Islet of Langerhans (tissue), 1 donor: ENCODE data around the gene C16orf96.
"Not testable (repeated sequence)": the region's sequence is repeated elsewhere in the genome, so short reads cannot be mapped to it uniquely, and the experiment has no call there.

Experiments used
- FAIRE-seq: peaks from one replicate; lab custom pipeline; 2011; peaks lifted over from hg19 to GRCh38; lab: Jason Lieb, UNC

The C16orf96 gene

DNA sequence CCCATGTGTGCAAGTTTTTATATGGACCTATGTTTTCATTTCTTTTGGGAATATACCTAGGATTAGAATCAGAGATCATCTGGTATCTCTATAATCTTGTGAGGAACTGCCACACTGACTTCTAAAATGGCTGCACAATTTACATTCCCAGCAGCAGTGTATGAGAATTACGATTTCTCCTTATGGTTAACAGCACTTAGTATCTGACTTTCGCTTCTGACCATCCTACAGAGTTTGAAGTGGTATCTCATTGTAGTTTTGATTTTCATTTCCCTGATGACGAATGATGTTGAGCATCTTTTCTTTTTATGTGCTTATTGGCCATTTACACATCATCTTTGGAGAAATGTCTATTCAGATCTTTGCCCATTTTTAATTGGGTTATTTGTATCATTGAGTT lies 10.0 kb downstream of the C16orf96 start:
- FAIRE-seq: no peak

DNA sequence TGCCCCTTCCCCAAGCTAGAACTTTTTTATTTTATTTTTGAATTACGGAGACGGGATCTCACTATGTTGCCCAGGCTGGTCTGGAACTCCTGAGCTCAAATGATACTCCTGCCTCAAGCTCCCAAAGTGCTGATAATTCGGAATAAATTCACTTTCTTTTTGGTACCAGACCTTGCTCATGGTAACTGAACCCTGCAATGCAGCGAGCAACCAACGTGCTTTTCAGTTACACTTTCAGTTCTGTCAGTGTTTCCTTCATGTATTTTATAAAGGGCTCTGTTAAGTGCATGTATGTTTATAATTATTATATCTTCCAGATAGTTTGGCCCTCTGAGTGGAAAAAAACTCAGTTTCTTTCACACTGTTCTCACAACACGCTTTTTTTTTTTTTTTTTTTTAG lies 13.9 kb downstream of the C16orf96 start:
- FAIRE-seq: no peak

DNA sequence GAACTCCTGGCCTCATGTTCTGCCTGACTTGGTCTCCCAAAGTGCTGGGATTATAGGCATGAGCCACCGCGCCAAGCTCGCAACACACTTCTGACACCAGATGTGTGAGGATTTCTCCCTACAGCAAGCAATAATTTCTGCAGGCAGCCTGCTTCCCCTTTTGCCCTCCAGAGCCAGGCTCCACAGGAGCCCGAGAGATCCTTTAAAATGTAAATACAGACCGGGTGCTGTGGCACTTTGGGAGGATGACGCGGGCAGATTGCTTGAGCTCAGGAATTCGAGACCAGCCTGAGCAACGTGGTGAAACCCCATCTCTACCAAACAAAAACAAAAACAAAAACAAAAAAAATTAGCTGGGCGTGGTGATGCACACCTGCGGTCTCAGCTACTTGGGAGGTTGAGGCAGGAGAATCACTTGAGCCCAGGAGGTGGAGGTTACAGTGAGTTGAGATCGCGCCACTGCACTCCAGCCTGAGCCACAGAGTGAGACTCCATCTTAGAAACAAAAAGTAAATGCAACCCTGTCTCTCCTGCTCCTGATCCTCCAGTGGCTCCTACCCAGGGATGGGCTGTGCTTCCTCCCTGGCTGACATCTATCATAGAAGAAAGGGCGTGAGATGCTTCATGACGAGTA lies 14.7 kb downstream of the C16orf96 start:
- no peak for FAIRE-seq

DNA sequence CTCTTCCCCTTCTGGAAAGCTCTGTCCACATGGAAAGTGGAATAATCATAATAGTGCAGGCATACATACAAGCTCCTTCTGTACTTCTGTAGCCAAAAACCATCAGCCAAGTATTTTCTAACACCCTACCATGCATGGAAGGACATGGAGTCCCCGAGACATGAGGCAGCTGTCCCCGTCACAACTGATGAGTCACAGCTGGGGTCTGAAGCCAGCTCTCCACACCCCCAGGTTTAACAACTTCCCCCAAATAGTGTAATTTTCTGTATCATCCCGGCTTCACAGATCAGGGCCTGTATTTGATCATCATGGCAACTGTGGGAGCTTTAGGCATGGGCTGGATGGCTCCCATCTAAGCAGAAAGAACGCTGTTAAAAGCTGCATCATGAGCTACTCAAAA lies 16.6 kb downstream of the C16orf96 start:
- FAIRE-seq: no peak

DNA sequence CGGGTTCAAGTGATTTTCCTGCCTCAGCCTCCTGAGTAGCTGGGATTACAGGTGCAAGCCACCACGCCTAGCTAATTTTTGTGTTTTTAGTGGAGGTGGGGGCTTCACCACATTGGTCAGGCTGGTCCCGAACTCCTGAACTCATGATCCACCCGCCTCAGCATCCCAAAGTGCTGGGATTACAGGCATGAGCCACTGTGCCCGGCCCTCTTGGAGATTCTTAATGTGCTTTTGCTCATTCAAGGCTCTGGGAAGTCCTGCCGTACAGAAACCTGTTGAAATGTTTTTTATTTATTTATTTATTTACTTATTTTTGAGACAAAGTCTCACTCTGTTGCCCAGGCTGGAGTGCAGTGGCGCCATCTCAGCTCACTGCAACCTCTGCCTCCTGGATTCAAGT lies 17.8 kb downstream of the C16orf96 start:
- not testable (repeated sequence) for FAIRE-seq

DNA sequence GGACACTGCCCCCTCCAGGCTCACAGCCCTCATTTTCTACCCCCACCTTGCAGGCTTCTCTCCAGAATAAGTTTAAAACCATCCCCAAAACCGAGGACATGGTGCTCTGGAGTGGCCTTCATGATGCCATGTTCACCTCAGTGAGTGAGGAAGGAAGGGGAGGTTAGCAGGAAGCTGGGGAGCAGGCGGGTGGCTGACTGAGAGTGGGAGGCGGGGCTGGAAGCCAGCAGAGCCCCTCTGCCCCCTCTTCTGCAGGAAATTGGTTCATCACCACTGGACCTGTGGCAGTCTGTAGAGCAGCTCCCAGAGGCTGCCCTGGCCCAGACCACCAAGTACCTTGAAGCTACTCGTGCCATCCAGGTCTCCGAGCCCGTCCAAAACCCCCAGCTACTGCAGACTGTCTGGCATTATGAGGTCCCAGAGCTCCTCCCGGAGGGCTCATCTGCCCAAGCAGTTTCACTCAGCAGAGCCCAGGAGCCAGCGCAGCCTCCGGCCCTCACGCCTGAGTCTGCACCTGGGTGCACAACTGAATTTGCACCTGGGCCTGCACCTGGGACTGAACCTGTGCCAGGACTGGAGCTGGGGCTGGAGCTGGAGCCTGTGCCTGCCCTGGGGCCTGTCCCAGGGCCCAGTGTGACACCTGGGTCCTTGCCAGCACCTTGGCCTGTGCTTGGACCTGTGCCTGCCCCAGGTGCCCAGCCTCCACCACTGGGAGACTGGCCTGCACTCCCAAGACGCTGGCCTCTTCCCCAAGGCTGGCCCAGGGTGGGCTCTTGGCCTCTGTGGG lies 19.0 kb downstream of the C16orf96 start:
- FAIRE-seq: no peak

DNA sequence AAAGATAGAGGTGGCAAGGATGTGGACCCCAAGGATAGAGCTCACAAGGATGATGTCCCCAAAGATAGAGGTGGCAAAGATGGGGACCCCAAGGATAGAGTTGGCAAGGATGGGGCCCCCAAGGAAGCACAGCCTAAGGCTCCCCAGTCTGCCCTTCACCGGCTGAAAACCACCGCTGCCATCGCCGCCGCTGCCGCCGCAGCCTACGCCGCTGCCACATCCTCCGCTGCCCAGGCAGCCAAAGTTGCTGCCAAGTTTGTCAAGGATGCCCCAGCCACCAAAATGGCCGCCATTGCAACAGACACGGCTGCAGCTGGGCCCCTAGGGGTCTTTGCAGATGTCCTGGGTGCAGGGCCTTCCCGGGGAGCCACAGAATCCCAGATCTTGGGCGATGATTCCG lies 19.9 kb downstream of the C16orf96 start:
- no peak for FAIRE-seq

DNA sequence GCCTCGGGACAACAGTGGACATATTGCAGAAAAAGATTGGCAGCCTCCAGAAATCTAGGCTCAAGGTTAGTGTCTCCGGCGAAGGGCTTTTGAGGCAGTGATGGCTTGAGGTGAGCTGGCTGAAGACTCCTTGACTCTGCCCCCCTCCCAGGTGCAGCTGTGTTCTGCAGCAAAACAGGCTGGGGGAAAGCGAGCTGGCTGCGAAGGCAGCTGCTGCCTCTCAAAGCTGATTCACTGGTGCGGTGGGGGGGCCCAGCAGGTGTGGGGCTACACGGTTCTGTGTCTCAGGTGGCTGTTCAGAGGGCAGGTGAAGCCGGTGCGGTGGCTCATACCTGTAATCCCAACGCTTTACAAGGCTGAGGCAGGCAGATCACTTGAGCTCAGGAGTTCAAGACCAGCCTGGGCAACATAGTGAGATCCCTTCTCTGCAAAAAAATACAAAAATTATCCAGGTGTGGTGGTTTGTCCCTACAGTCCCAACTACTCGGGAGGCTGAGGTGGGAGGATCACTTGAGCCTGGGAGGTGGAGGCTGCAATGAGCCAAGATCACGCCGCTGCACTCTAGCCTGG lies 22.9 kb downstream of the C16orf96 start:
- FAIRE-seq: no peak

DNA sequence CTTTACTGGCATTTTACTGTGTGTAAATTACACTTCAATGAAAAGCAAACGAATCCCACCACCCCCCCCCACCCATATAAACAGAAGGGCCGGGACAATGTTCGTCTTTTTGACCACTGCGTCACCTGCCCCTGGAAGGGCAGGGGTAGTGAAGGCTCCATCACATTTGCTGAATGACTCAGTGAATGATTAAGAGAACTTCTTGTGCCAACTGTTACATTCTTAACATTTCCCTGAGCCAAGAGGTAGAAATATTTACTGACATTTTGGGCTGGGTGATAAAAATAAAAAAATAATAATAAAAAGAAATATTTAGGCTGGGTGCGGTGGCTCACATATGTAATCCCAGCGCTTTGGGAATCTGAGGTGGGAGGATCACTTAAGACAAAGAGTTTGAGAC lies 24.1 kb downstream of the C16orf96 start:
- FAIRE-seq: no peak

DNA sequence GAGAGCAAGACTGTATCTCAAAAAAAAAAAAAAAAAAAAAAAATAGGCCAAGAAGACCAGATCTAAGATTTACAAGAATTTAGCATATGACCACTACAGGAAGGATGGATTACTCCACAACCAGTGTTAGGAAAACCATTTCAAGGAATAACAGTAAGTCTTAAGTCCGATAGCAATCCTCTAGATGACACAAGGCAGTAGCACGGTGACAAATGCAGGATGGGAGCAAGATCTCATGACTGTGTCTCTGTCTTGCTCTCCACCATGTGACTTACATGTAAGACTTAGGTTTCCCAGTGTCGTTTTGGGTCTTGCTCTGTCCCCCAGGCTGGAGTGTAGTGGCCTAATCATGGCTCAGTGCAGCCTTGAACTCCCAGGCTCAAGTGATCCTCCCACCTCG lies 27.8 kb downstream of the C16orf96 start:
- no peak for FAIRE-seq

DNA sequence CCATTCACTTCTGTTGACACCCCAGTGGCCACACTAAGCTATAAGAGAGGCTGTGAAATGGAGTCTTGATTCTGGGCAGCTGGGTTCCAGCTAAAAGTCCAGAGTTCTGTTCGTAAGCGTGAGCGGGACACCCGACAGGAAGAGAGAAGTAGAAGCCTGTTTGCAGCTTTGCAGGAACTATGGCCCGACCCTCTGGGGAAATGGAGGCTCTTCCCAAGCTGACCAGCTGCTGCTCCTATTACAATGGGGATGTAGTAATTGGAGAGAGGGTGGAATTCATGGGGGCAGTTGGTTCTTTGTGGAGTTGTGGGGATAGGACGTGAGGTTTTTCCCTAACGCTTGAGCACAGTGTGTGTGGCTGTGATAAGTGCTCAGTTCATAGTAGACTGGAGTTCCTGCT lies 30.2 kb downstream of the C16orf96 start:
- no peak for FAIRE-seq

DNA sequence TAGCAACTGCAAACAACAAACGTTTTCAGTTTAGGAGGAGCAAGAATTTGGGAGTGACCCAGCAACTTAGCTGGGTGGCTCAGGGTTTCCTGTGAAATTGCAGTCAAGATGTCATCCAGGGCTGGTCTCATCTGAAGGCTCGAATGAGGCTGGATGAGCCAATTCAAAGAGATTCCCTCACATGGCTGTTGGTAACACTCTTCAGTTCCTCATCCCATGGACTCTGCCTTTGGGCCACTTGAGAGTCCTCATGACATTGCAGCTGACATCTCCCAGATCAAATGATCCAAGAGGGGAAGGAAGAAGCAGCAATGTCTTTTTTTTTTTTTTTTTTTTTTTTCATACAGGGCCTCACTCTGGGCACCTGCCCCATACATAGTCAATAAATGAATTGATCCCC lies 32.2 kb downstream of the C16orf96 start:
- FAIRE-seq: no peak

DNA sequence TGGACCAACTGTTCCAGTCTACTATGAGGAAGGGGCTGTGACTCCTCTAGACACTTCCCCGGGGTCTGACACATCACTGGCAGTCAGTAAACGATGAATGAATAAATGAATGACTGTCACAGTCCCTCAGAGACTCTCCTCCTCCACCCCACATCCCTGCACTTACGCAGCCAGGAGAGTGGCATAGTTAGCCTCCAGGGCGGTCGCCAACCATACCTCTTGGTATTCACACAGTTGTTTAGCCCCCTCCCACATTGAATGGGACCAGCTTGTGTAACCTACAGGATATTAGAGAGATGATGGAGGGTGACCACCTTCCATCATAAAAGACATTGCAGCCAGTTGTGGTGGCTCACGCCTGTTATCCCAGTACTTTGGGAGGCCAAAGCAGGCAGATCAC lies 32.8 kb downstream of the C16orf96 start:
- no peak for FAIRE-seq

DNA sequence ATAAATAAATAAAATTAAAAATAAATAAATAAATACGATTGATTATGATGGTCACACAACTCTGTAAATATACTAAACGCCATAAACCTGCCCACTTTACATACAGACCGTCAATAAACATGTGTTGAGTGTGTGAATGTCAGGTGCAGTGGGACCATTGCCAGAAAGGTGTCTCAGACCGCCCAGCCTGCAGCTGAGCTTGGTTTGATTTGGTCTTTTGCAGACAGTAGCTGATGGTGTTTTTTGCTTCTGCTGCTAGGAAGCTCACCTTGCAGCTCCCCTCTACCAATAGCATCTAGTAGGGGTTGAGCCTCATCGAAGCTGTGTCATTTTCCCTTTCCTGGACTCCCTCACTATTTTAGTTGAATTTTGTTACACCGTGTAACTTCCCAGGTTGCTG lies 35.1 kb downstream of the C16orf96 start:
- no peak for FAIRE-seq

DNA sequence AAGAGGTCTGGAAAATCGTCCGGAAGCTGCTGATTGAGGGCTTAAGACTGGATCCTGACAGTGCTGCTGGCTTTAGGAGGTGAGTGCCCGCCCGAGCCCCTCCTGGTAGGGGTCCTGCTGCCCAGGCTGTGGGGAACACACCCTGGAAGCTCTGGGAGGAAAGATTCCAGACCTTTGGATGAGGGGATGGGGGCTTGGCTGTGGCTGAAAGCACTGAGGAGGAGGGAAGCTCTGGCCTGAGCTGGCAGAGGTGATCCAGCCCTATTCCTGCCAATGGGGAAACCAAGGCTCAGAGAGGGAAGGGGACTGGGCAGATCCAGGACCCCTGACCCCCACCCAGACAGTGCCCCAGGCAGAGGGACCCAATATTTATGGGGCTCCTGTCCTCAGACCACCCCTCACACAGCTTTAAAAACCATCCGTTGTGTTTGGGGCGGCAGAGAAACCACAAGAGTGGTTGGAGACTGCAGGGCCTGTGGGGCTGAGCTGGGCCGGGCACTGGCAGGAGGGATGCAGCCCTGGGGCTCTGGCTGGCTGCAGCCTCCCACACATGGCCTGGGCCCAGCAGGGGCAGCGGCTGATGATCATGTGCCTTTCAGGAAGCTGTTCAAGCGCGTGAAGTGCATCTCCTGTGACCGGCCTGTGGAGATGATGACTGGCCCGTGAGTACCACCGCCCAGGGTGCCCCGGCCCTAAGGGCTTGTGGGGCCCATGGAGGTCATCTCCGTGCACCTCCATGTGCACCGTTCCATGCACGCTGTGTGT lies 35.7 kb downstream of the C16orf96 start:
- no peak for FAIRE-seq

DNA sequence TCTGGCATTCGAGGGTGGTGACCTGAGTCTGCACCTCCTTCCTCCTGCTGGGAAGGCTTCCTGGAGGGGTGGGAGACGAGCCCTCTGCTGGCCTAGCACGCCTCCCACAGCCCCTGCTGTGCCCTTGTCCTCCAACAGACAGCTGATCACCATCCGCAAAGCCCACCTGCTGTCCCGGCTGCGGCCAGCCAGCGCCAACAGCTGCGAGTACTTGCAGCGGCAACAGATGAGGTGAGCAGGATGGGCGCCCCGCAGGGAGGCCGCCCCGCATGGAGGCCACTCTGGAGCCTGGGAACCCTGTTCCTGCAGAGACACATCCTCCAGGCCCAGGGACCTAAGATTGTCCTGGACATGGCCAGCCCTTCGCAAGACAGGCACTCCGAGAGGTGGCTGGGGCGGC lies 36.9 kb downstream of the C16orf96 start:
- FAIRE-seq: no peak

DNA sequence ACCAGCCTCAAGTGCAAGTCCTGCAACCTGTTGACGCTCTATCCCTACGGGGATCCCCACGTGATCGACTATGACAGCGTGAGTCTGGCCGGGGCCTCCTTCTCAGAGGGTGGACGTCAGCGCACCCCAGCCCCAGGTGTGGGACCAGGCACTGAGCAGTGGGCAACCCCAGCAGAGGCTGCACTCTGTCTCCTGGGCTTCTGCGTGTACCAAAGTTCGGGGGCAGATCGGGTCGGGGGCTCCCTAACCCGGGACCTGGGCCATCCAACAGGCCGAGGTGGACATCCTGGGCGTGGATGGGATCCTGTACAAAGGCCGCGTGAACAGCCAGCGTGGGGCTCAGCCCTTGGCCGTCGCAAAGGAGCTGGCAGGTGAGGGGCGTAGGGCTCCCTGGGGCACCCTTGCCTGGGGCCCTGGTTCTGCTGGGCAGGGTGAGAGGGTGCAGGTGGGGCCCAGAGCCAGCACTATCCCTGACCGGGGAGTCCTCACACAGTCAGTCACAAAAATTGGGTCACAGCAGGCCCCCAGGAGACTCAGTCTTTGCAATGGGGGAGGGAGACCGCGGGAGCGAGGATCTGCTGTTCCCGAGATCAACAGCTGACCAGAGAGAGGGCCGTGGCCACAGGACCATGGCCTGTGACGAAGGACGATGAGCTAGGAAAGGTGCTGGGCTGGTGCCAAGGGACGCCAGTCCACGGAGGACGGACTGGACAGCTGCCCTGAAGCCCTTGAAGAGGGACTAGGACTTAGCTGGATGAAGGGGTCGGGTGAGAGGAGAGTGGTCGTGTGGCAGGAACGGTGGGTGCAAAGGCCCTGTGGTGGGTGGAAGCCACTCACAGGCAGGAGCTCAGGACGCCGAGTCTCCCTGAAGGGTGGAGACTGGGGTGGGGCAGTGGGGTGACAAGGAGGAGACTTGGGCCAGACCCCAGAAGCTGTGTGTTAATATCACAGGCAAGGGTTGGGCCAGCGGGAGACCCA lies 38.6 kb downstream of the C16orf96 start:
- FAIRE-seq: no peak

DNA sequence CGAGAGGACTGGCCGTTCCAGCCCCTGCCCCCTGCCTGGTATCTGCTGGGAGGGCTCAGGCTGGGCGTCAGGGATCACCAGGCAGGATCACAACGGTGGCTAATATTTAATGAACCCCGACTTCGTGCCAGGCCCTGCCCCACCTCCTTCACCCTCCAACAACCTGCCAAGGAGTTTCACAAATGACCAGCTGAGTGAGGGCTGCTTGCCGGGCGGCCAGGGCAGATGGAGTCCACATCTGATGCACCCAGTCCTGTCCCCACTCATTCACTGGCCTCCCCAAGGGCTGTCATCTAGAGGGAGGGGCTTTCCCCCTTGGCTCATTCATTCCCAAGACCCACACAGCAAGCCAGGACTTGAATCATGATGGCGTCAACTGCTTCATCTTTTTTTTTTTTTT lies 41.0 kb downstream of the C16orf96 start:
- FAIRE-seq: no peak

DNA sequence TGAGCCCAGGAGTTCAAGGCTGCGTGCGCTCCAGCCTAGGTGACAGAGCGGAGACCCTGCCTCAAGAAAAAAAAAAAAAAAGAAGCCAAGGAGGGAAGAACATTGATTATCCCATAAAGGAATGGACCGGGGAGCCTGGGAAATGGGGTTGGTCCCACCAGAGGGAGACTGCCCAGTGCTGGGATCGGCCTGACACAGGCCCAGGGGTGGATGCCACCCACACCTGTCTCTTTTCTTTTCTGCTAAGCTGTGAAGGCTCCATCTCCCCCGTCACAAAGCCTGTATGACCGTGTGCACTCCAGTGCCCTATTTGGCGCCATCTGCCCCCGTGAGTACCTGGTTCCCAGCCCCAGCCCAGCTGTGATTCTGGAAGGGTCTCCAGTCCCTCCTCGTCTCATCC lies 42.9 kb downstream of the C16orf96 start:
- no peak for FAIRE-seq

DNA sequence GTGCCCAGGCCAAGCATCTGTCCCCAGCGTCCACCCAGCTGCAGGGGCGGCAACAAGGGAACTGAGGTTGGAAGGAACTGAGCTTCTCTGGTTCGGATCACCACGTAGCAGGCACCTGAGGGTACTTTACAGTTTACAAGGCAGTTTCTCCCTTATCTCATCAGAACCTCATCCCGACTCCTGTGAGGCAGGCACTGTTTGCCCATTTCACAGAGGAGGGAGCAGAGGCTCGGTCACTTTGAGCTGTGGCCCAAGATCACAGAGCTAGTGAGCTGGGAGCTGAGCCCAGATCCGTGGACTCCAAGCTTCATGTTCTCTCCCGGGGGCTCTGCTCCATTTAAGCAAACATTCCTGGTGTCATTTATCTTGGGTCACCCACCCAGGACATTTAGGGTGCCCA lies 43.4 kb downstream of the C16orf96 start:
- FAIRE-seq: no peak

DNA sequence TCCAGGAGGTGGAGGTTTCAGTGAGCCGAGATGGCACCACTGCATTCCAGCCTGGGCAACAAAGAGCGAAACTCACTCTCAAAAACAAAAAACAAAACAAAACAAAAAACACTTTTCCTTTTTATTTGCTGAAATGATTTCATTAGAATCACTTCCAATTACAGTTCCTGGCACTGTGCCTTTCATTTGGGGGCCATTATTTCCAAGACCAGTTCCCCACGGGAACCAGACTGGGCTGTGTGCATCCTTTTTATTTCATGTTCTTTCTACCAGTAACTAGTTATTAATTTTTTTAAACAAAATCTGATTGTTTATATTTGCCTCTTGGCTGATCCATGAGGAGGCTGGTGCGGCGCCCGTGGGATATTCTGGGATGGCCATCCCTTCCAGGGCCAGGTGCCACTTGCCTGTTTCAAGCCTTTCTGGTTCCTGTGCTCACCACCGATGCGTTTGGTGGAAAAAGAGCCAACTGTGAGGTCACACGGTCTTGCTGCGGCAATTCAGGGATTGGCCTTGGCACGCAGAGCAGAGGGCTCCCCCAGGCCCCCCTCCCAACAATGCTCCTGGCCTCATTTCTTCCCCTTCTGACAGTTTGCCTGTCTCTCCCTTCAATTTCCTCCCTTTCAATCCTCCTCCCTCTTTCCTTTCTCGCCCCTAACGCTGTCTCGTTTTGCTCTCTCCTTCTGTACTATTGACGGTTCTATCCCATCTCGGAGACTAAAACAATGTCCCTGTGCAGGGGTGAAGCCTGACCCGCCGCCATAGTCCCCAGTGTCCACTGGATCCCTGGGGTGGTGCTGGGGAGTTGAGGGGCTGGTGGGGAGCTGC lies 45.1 kb downstream of the C16orf96 start:
- no peak for FAIRE-seq
